Naive B cell (primary cell): ENCODE data around the gene PCDH7. TPM values are rescaled to one million over a fixed set of nuclear protein-coding genes. Genes with fewer than 3 reads are reported as not detected.

Experiments
- ATAC-seq, 2 donors: fragments of 150-1000 bp; cut with Tn5 transposase; 2 replicates each; pipeline ENCODE4 v1.10.0; 2021; ENCODE audit warnings: low read depth in 2 of 2, mild to moderate bottlenecking in 2 of 2, moderate library complexity in 2 of 2
- DNase-seq: peaks from one replicate; pipeline ENCODE4 v3.0.0; 2022
- H3K27ac Mint-ChIP-seq, 6 donors: one replicate each; pipeline ENCODE4 v1.8.0; 2020 to 2022; ENCODE audit warnings: mild to moderate bottlenecking in 6 of 6, mixed read lengths in 6 of 6, moderate library complexity in 5 of 6, inconsistent platforms in 2 of 6
- H3K27me3 Mint-ChIP-seq, 3 donors: one replicate each; pipeline ENCODE4 v1.8.0; 2021 to 2022; ENCODE audit warnings: mixed read lengths in 3 of 3, mild to moderate bottlenecking in 1 of 3
- H3K36me3 Mint-ChIP-seq, 2 donors: one replicate each; pipeline ENCODE4 v1.8.0; 2020 to 2022; ENCODE audit warnings: mixed read lengths in 2 of 2, inconsistent platforms in 1 of 2, mild to moderate bottlenecking in 1 of 2
- H3K4me1 Mint-ChIP-seq, 3 donors: one replicate each; pipeline ENCODE4 v1.8.0; 2020 to 2022; ENCODE audit warnings: mixed read lengths in 3 of 3, inconsistent platforms in 1 of 3, mild to moderate bottlenecking in 1 of 3, moderate library complexity in 1 of 3
- H3K4me3 Mint-ChIP-seq, 8 donors: one replicate each; pipeline ENCODE4 v1.8.0; 2020 to 2022; ENCODE audit warnings: mild to moderate bottlenecking in 8 of 8, mixed read lengths in 8 of 8, moderate library complexity in 8 of 8, inconsistent platforms in 2 of 8
- H3K9me3 Mint-ChIP-seq, 7 donors: one replicate each; pipeline ENCODE4 v1.8.0; 2020 to 2022; ENCODE audit warnings: mixed read lengths in 7 of 7, mild to moderate bottlenecking in 5 of 7, inconsistent platforms in 2 of 7, moderate library complexity in 1 of 7
- polyA plus RNA-seq, 6 donors: library from polyadenylated mRNA; unstranded; fragments of 300-500 nt; fragmentation: Illumina TruSeq; gene quantifications; one replicate each; pipeline ENCODE4 v1.2.3, GENCODE V29; 2021; ENCODE audit warnings: low read depth in 6 of 6

The PCDH7 gene
- polyA plus RNA-seq, 6 donors from 2014 or later = not detected

DNA sequence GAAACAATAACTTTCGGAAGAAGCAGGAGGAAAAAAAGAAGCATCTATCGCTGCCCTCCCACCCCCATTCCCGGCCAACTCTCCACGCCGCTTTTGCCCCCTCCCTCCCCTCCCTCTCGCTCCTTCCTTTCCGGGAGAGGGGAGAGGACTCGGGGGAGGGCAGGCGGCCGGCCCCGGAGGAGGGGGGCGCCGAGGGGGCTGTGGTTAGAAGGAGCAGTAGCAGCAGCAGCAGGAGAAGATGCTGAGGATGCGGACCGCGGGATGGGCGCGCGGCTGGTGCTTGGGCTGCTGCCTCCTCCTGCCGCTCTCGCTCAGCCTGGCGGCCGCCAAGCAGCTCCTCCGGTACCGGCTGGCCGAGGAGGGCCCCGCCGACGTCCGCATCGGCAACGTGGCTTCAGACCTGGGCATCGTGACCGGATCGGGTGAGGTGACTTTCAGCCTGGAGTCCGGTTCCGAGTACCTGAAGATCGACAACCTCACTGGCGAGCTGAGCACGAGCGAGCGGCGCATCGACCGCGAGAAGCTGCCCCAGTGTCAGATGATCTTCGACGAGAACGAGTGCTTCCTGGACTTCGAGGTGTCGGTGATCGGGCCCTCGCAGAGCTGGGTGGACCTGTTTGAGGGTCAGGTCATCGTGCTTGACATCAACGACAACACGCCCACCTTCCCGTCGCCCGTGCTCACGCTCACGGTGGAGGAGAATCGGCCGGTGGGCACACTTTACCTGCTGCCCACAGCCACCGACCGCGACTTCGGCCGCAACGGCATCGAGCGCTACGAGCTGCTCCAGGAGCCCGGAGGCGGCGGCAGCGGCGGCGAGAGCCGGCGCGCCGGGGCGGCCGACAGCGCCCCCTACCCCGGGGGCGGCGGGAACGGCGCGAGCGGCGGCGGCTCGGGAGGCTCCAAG, 1.3 kb downstream of the PCDH7 start:
- H3K4me1 Mint-ChIP-seq = peaks cover 7 to 44% (median 17%) of the 10 kb centered on the region in 3 donors
- H3K4me3 Mint-ChIP-seq = peak overlapping the region in 4 of 8 donors; percentile 35 to 79 (median 60)
- H3K9me3 Mint-ChIP-seq = peaks cover 0 to 7% (median 2%) of the 10 kb centered on the region in 7 donors
- peaks cover 46 to 63% (median 59%) of the 10 kb centered on the region in 3 donors for H3K27me3 Mint-ChIP-seq
- ATAC-seq (no peak), DNase-seq (no peak)
- peaks cover 6 to 7% of the 10 kb centered on the region in 2 donors for H3K36me3 Mint-ChIP-seq
- no peak overlapping the region for H3K27ac Mint-ChIP-seq

DNA sequence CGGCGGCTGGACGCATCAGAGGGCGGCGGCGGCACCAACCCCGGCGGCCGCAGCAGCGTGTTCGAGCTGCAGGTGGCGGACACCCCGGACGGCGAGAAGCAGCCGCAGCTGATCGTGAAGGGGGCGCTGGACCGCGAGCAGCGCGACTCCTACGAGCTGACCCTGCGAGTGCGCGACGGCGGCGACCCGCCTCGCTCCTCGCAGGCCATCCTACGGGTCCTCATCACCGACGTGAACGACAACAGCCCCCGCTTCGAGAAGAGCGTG, 1.9 kb downstream of the PCDH7 start:
- H3K9me3 Mint-ChIP-seq = peaks cover 0 to 7% (median 2%) of the 10 kb centered on the region in 7 donors
- H3K27me3 Mint-ChIP-seq = peaks cover 41 to 62% (median 57%) of the 10 kb centered on the region in 3 donors
- peaks cover 7 to 41% (median 17%) of the 10 kb centered on the region in 3 donors for H3K4me1 Mint-ChIP-seq
- H3K27ac Mint-ChIP-seq = no peak overlapping the region
- H3K36me3 Mint-ChIP-seq = peaks cover 6 to 7% of the 10 kb centered on the region in 2 donors
- ATAC-seq = no peak
- DNase-seq = no peak
- H3K4me3 Mint-ChIP-seq = no peak overlapping the region

DNA sequence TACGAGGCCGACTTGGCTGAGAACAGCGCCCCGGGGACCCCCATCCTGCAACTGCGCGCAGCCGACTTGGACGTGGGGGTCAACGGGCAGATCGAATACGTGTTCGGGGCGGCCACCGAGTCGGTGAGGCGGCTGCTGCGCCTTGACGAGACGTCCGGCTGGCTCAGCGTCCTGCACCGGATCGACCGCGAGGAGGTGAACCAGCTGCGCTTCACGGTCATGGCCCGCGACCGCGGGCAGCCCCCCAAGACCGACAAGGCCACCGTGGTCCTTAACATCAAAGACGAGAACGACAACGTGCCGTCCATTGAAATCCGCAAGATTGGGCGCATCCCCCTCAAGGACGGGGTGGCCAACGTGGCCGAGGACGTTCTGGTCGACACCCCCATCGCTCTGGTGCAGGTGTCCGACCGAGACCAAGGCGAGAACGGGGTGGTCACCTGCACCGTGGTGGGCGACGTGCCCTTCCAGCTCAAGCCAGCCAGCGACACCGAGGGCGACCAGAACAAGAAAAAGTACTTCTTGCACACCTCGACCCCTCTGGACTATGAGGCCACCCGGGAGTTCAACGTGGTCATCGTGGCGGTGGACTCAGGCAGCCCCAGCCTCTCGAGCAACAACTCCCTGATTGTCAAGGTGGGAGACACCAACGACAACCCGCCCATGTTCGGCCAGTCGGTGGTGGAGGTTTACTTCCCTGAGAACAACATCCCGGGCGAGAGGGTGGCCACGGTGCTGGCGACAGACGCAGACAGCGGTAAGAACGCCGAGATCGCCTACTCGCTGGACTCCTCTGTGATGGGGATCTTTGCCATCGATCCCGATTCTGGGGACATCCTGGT, 2.4 kb downstream of the PCDH7 start:
- Mint-ChIP-seq H3K36me3 (peaks cover 6 to 7% of the 10 kb centered on the region in 2 donors), H3K27ac (no peak overlapping the region), H3K4me3 (peak overlapping the region in 4 of 8 donors; percentile 15 to 51 (median 30)), H3K9me3 (peaks cover 0 to 7% (median 2%) of the 10 kb centered on the region in 7 donors), H3K4me1 (peaks cover 3 to 36% (median 12%) of the 10 kb centered on the region in 3 donors), H3K27me3 (peaks cover 39 to 57% (median 52%) of the 10 kb centered on the region in 3 donors)
- ATAC-seq = no peak
- DNase-seq = no peak

DNA sequence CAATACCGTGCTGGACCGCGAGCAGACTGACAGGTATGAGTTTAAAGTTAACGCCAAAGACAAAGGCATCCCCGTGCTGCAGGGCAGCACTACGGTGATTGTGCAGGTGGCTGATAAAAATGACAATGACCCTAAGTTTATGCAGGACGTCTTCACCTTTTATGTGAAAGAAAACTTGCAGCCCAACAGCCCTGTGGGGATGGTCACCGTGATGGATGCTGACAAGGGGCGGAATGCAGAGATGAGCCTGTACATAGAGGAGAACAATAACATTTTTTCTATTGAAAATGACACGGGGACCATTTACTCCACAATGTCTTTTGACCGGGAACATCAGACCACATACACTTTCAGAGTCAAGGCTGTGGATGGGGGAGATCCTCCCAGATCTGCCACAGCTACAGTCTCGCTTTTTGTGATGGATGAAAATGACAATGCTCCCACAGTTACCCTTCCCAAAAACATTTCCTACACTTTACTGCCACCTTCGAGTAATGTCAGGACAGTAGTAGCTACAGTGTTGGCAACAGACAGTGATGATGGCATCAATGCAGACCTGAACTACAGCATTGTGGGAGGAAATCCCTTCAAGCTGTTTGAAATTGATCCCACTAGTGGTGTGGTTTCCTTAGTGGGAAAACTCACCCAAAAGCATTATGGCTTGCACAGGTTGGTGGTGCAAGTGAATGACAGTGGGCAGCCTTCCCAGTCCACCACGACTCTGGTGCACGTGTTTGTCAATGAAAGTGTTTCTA, 3.2 kb downstream of the PCDH7 start:
- peaks cover 6 to 7% of the 10 kb centered on the region in 2 donors for H3K36me3 Mint-ChIP-seq
- H3K4me3 Mint-ChIP-seq = peak overlapping the region in 4 of 8 donors; percentile 13 to 71 (median 19)
- DNase-seq (no peak), ATAC-seq (no peak)
- peaks cover 34 to 49% (median 44%) of the 10 kb centered on the region in 3 donors for H3K27me3 Mint-ChIP-seq
- peaks cover 0 to 32% (median 11%) of the 10 kb centered on the region in 3 donors for H3K4me1 Mint-ChIP-seq
- no peak overlapping the region for H3K27ac Mint-ChIP-seq
- peaks cover 0 to 6% (median 2%) of the 10 kb centered on the region in 7 donors for H3K9me3 Mint-ChIP-seq

DNA sequence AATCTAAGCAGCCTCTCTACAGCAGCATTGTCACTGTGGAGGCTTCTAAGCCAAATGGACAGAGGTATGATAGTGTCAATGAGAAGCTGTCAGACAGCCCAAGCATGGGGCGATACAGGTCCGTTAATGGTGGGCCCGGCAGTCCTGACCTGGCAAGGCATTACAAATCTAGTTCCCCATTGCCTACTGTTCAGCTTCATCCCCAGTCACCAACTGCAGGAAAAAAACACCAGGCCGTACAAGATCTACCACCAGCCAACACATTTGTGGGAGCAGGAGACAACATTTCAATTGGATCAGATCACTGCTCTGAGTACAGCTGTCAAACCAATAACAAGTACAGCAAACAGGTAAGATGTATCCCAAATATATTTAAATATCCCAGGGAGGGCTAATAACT, 4.1 kb downstream of the PCDH7 start:
- ATAC-seq = no peak

DNA sequence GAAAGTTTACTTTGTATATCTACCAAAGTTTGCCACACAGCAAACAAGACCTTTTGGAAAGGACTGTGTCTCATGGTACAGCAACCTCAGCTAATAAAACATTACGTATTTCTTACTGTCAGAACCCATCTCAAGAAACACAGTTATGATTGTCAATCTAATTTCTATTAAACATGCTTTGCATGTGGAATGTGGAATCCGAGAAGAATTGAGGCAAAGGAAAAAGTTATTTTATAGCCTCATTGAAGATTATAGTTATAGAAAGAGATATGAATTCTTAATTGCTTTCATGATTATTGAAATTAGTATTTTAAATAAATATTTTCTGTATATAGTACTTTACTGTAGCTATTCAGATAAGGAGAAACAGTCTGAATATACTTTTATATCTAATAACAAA, 5.4 kb downstream of the PCDH7 start:
- Mint-ChIP-seq H3K27ac (no peak overlapping the region), H3K27me3 (peaks cover 23 to 28% (median 25%) of the 10 kb centered on the region in 3 donors), H3K4me1 (peaks cover 0 to 13% (median 4%) of the 10 kb centered on the region in 3 donors), H3K36me3 (peaks cover 6 to 7% of the 10 kb centered on the region in 2 donors), H3K9me3 (peaks cover 0 to 1% (median 0%) of the 10 kb centered on the region in 7 donors), H3K4me3 (no peak overlapping the region)
- DNase-seq (no peak), ATAC-seq (no peak)

More for the DNA sequence above, 4.1 kb downstream of the PCDH7 start:
- no peak for DNase-seq
- peaks cover 6 to 7% of the 10 kb centered on the region in 2 donors for H3K36me3 Mint-ChIP-seq
- no peak overlapping the region for H3K27ac Mint-ChIP-seq
- peaks cover 0 to 1% (median 0%) of the 10 kb centered on the region in 7 donors for H3K9me3 Mint-ChIP-seq
- H3K4me1 Mint-ChIP-seq = peaks cover 0 to 23% (median 8%) of the 10 kb centered on the region in 3 donors
- H3K4me3 Mint-ChIP-seq = no peak overlapping the region
- peaks cover 25 to 40% (median 35%) of the 10 kb centered on the region in 3 donors for H3K27me3 Mint-ChIP-seq

DNA sequence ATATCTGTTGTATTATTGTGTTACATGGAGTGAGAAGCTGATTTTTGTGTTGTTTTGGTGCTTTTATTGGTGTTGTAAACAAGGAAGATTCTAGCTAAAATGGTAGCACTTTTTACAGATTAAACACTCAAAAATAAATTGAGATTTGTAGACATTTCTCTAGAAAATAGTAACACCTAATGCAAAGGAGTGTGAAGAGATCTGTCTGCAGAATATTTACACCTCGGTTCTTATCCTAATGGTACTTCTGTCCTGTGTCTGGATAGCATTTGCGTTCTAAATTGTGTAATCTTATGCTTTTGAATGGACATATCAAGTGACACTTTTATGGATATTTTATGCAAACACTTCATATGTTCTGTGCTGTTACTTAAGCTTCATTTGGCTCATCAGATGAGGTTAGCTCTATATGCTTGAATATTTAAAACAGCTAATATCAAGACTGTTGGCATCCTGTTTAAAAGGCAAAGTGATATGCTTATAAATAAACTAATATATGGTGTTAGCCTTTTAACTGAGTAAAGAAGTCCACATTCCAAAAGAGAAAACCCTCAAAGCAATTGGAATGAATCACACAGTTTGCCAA, 6.0 kb downstream of the PCDH7 start:
- ATAC-seq (no peak), DNase-seq (no peak)
- H3K27me3 Mint-ChIP-seq = peaks cover 17 to 22% (median 21%) of the 10 kb centered on the region in 3 donors
- H3K4me3 Mint-ChIP-seq = no peak overlapping the region
- peaks cover 0 to 8% (median 0%) of the 10 kb centered on the region in 3 donors for H3K4me1 Mint-ChIP-seq
- peaks cover under 1 to 6% of the 10 kb centered on the region in 2 donors for H3K36me3 Mint-ChIP-seq
- H3K27ac Mint-ChIP-seq = no peak overlapping the region
- H3K9me3 Mint-ChIP-seq = no peaks in the 10 kb centered on the region

DNA sequence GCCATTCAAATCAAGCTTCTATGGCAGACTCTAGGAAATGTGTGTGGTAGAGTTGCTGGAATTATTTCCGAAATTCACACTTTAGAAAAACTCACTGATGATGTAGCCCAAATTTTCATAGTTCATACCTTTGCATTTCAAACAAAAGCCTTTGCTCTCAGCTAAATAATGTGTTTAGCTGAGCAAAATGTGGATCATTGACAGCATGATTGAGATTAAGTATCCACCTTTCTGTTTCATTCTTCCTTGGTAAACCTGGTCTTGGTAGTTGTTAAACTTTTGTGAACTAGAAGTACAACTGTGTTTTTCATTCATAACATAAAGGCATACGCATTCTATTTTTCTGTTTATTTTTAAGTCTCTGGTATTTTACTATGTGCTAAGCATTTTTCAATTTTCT, 7.2 kb downstream of the PCDH7 start:
- Mint-ChIP-seq H3K27ac (no peak overlapping the region), H3K9me3 (no peaks in the 10 kb centered on the region), H3K27me3 (peaks cover 16 to 21% (median 20%) of the 10 kb centered on the region in 3 donors), H3K36me3 (peaks cover 0 to 6% of the 10 kb centered on the region in 2 donors), H3K4me3 (no peak overlapping the region), H3K4me1 (peaks cover 0 to 7% (median 0%) of the 10 kb centered on the region in 3 donors)
- DNase-seq (no peak), ATAC-seq (no peak)

DNA sequence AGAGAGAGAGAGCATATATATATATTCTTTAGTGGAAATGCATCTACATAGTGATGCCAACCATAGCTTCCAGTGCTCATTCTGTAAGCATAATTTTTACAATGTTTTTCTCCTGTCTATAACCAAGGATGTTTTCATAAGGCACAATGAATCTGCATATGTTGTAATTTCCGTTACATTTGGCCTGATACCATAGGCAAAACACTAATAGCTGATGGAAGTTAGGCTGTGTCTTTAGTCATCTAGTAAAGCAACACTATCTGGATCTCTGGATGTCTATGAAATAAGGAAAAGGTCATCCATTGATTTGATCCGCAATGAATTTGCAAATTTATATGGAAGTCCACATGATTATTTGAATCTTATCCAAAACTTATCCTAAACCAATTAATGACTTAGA, 8.1 kb downstream of the PCDH7 start:
- Mint-ChIP-seq H3K27ac (no peak overlapping the region), H3K4me3 (no peak overlapping the region), H3K36me3 (peaks cover 0 to 6% of the 10 kb centered on the region in 2 donors), H3K4me1 (peaks cover 0 to 2% (median 0%) of the 10 kb centered on the region in 3 donors), H3K9me3 (no peaks in the 10 kb centered on the region), H3K27me3 (peaks cover 11 to 17% (median 11%) of the 10 kb centered on the region in 3 donors)
- ATAC-seq = no peak
- DNase-seq = no peak

DNA sequence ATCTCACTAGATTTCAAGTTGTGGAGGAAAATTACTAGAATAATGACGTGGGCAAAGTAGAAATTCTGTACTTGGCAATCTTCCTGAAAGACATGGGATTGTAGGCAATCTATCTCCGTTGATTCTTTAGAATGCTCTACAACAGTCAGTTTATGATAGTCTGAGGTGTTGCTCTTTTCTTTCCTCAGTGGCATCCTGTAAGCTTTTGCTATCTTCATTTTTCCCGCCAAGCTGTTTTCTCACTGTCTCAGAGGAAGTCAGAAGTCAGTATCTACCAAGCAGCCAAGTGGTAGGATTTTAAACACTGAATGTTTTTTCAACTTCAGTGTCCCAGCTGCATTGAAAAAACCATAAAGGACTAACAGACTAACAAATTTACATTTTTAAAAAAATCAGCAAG, 23.7 kb downstream of the PCDH7 start:
- Mint-ChIP-seq H3K36me3 (no peaks in the 10 kb centered on the region), H3K27me3 (no peaks in the 10 kb centered on the region), H3K27ac (no peak overlapping the region), H3K4me3 (no peak overlapping the region), H3K9me3 (peaks cover 0 to 4% (median 0%) of the 10 kb centered on the region in 7 donors), H3K4me1 (no peaks in the 10 kb centered on the region)
- ATAC-seq (no peak), DNase-seq (no peak)

DNA sequence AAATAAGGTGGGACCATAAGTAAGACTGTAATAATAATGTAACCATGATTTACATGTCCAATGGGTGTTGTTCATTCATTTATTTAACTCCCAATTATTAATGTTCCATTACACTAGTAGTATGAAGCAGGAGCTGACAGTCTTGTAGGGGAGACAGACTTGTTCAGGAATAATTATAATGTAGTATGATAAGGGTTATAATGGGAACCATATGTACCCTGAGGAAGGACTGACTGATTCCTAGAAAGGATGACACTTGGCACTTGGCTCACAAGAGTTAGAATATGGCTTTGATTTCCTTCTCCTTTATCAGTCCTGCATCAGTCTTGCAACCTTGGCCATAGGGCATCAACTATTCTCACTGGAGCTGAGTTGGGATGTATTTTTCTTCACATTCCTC, 24.2 kb downstream of the PCDH7 start:
- Mint-ChIP-seq H3K27ac (no peak overlapping the region), H3K36me3 (no peaks in the 10 kb centered on the region), H3K4me3 (no peak overlapping the region), H3K9me3 (peaks cover 0 to 4% (median 0%) of the 10 kb centered on the region in 7 donors), H3K27me3 (no peaks in the 10 kb centered on the region), H3K4me1 (no peaks in the 10 kb centered on the region)
- DNase-seq (no peak), ATAC-seq (no peak)

DNA sequence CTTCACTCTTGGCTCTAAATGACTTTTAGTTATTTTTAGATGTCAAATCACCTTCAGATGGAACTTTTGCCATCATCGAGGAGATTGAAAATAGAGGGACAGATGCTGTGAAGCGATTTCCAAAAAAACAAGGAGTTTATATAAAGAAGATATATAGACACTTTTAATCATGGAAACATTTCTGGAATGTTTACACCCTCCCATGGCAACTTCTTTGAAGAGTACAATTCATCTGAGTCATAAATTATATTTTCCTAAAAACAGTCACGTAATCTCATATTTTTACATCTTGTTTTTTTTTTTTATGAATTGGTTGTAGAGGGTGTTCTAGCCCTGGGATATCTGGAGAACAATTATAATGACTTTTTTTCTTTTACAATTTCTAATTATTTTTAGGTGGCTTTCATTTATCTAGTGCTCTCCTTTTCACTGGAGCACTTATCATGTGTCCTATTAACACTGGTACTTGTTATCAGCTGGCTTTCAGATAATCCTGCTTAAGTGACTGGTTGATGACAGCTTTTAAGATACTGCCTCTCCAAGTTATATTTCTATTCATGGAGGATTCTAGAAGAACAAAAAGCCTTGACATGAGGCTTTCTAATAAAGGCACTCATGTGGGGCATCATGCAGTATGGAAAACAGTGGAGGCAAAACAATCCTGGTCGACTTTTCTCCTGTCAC, 24.9 kb downstream of the PCDH7 start:
- no peak for ATAC-seq
- H3K27me3 Mint-ChIP-seq = no peaks in the 10 kb centered on the region
- H3K4me3 Mint-ChIP-seq = no peak overlapping the region
- peaks cover 0 to 4% (median 0%) of the 10 kb centered on the region in 7 donors for H3K9me3 Mint-ChIP-seq
- no peak overlapping the region for H3K27ac Mint-ChIP-seq
- DNase-seq = no peak
- no peaks in the 10 kb centered on the region for H3K36me3 Mint-ChIP-seq
- H3K4me1 Mint-ChIP-seq = no peaks in the 10 kb centered on the region
